Chondrocyte (in vitro differentiated cells): Measurements from ENCODE around the gene SLC9A9. TPM values are rescaled to one million over a fixed set of nuclear protein-coding genes. Genes with fewer than 3 reads are reported as not detected.

ENCODE experiments used
- DNase-seq: peaks from one replicate; pipeline ENCODE4 v3.0.0; 2021; ENCODE audit warnings: mixed read lengths, low spot score
- H3K27ac Mint-ChIP-seq: one replicate; pipeline ENCODE4 v1.8.0; 2021; ENCODE audit warnings: mild to moderate bottlenecking, moderate library complexity, mixed read lengths; ENCODE audit not compliant: unreplicated experiment
- H3K27me3 Mint-ChIP-seq: 2 replicates; pipeline ENCODE4 v1.8.0; 2021; ENCODE audit warnings: low read depth, mixed read lengths
- H3K36me3 Mint-ChIP-seq: 2 replicates; pipeline ENCODE4 v1.8.0; 2021; ENCODE audit warnings: low read depth, mixed read lengths
- H3K4me1 Mint-ChIP-seq: 2 replicates; pipeline ENCODE4 v1.8.0; 2021; ENCODE audit warnings: low read depth, mild to moderate bottlenecking, mixed read lengths
- H3K4me3 Mint-ChIP-seq: one replicate; pipeline ENCODE4 v1.8.0; 2021; ENCODE audit warnings: mild to moderate bottlenecking, moderate library complexity, mixed read lengths; ENCODE audit not compliant: unreplicated experiment
- H3K9me3 Mint-ChIP-seq: 2 replicates; pipeline ENCODE4 v1.8.0; 2021; ENCODE audit warnings: low read depth, mixed read lengths
- CTCF ChIP-seq: fragments of 200-600 bp; sonication (generic); IDR thresholded peaks from 2 replicates; pipeline ENCODE4 v1.5.0; 2021; ENCODE audit warnings: antibody characterized with exemption, mild to moderate bottlenecking, moderate library complexity
- total RNA-seq: library from RNA; stranded (reverse); gene quantifications from 3 replicates; pipeline ENCODE4 v1.2.1, GENCODE V29; 2021

Gene SLC9A9
- total RNA-seq, 1 donor from 2014 or later, result 2.6 TPM

GRCh38 chr3:143255739-143256138 is 592.5 kb downstream of the SLC9A9 start:
- no peak overlapping the region for H3K27ac Mint-ChIP-seq
- H3K36me3 Mint-ChIP-seq, result no peaks in the 10 kb centered on the region
- no peaks in the 10 kb centered on the region for H3K27me3 Mint-ChIP-seq
- no peak overlapping the region for H3K4me3 Mint-ChIP-seq
- no peak for DNase-seq
- peaks cover 8% of the 10 kb centered on the region for H3K4me1 Mint-ChIP-seq
- no peak for TF ChIP-seq CTCF
- H3K9me3 Mint-ChIP-seq, result no peaks in the 10 kb centered on the region

GRCh38 chr3:143252931-143253330 is 595.3 kb downstream of the SLC9A9 start:
- peaks cover 8% of the 10 kb centered on the region for H3K4me1 Mint-ChIP-seq
- no peaks in the 10 kb centered on the region for H3K36me3 Mint-ChIP-seq
- no peaks in the 10 kb centered on the region for H3K27me3 Mint-ChIP-seq
- H3K27ac Mint-ChIP-seq, result no peak overlapping the region
- no peak for DNase-seq
- no peak overlapping the region for H3K4me3 Mint-ChIP-seq
- no peak for TF ChIP-seq CTCF
- H3K9me3 Mint-ChIP-seq, result no peaks in the 10 kb centered on the region

- no peak for DNase-seq
- TF ChIP-seq CTCF, result no peak
- Mint-ChIP-seq H3K27ac (no peak overlapping the region), H3K36me3 (no peaks in the 10 kb centered on the region), H3K9me3 (no peaks in the 10 kb centered on the region), H3K4me3 (no peak overlapping the region), H3K27me3 (no peaks in the 10 kb centered on the region), H3K4me1 (no peaks in the 10 kb centered on the region)
These were observed 599.3 kb downstream of the SLC9A9 start for GRCh38 chr3:143249014-143249413.

GRCh38 chr3:143247073-143247472 is 601.2 kb downstream of the SLC9A9 start:
- no peak for TF ChIP-seq CTCF
- DNase-seq, result no peak
- Mint-ChIP-seq H3K4me3 (no peak overlapping the region), H3K36me3 (no peaks in the 10 kb centered on the region), H3K9me3 (no peaks in the 10 kb centered on the region), H3K27me3 (no peaks in the 10 kb centered on the region), H3K27ac (no peak overlapping the region), H3K4me1 (no peaks in the 10 kb centered on the region)

- Mint-ChIP-seq H3K9me3 (no peaks in the 10 kb centered on the region), H3K27me3 (no peaks in the 10 kb centered on the region), H3K27ac (no peak overlapping the region), H3K36me3 (no peaks in the 10 kb centered on the region), H3K4me1 (peaks cover 8% of the 10 kb centered on the region), H3K4me3 (no peak overlapping the region)
- no peak for TF ChIP-seq CTCF
- DNase-seq, result no peak
These were observed 602.6 kb downstream of the SLC9A9 start for GRCh38 chr3:143245692-143246091.
